Activated CD4-positive, alpha-beta memory T cell treated with anti-CD3 and anti-CD28 coated beads for 36 hours (primary cell): ENCODE data around the gene EFNA2. TPM values are rescaled to one million over a fixed set of nuclear protein-coding genes. Genes with fewer than 3 reads are reported as not detected.
"Not testable (repeated sequence)": the region's sequence is repeated elsewhere in the genome, so short reads cannot be mapped to it uniquely, and the experiment has no call there.

Experiments
- CTCF ChIA-PET: fragments of 350-600 bp; sonication (Branson Sonifier 250); formaldehyde crosslinking; loops from one replicate; lab custom pipeline; 2021; ENCODE audit warnings: antibody characterized with exemption, inconsistent platforms; lab: Charles Lee
- POLR2A ChIA-PET: fragments of 350-600 bp; sonication (Branson Sonifier 250); formaldehyde crosslinking; loops from one replicate; lab custom pipeline; 2021; ENCODE audit warnings: antibody characterized with exemption; lab: Charles Lee
- DNase-seq: peaks from one replicate; pipeline ENCODE4 v3.0.0-alpha.2; 2020
- H3K27ac Mint-ChIP-seq: one replicate; pipeline ENCODE4 v1.8.0; 2021; ENCODE audit warnings: mixed read lengths
- H3K27me3 Mint-ChIP-seq: one replicate; pipeline ENCODE4 v1.8.0; 2021; ENCODE audit warnings: mixed read lengths
- H3K36me3 Mint-ChIP-seq: one replicate; pipeline ENCODE4 v1.8.0; 2021; ENCODE audit warnings: mixed read lengths
- H3K4me1 Mint-ChIP-seq: one replicate; pipeline ENCODE4 v1.8.0; 2021; ENCODE audit warnings: low read depth, mixed read lengths
- H3K4me3 Mint-ChIP-seq: one replicate; pipeline ENCODE4 v1.8.0; 2021; ENCODE audit warnings: mild to moderate bottlenecking, mixed read lengths
- H3K9me3 Mint-ChIP-seq: one replicate; pipeline ENCODE4 v1.8.0; 2021; ENCODE audit warnings: mixed read lengths
- intact Hi-C: fragments of 100-400 bp; cut with micrococcal nuclease; formaldehyde crosslinking; loops from one replicate; pipeline ENCODE4 v1.15.1; 2023
- total RNA-seq, 2 experiments: library from RNA; stranded (reverse); gene quantifications; one replicate each; pipeline ENCODE4 v1.2.3, GENCODE V29; 2021

The EFNA2 gene
- total RNA-seq, 2 experiments from 2014 or later: not detected

DNA sequence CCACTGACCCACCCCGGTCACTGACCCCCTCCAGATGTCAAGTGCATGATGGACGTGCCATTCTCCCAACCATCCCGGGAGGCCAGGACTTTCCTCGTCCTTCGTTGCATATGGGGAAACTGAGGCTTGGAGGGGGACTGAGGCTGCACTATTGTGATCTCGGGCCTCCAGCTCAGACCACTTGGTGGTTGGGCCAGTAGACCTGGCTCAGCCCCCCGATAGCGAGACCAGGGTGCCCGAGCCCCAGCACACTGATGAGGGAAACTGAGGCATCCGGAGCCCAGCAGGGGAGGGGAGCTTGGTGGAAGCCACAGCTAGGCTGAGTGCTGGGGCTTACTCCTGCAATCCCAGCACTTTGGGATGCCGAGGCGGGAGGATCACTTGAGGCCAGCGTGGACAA lies 10.4 kb downstream of the EFNA2 start:
- POLR2A ChIA-PET: no interaction called here
- intact Hi-C loops: no loop called here
- CTCF ChIA-PET: no interaction called here
- no peaks in the 10 kb centered on the region for H3K4me1 Mint-ChIP-seq
- no peak overlapping the region for H3K27ac Mint-ChIP-seq
- H3K4me3 Mint-ChIP-seq: no peak overlapping the region
- H3K36me3 Mint-ChIP-seq: no peaks in the 10 kb centered on the region
- H3K9me3 Mint-ChIP-seq: no peaks in the 10 kb centered on the region
- no peak for DNase-seq
- H3K27me3 Mint-ChIP-seq: peaks cover 23% of the 10 kb centered on the region

GRCh38 chr19:1296575-1297271 lies 11.1 kb downstream of the EFNA2 start:
- Mint-ChIP-seq H3K36me3 (no peaks in the 10 kb centered on the region), H3K4me3 (no peak overlapping the region), H3K9me3 (no peaks in the 10 kb centered on the region), H3K27ac (no peak overlapping the region), H3K4me1 (no peaks in the 10 kb centered on the region), H3K27me3 (peaks cover 20% of the 10 kb centered on the region)
- POLR2A ChIA-PET: no interaction called here
- DNase-seq: no peak
- CTCF ChIA-PET: no interaction called here
- intact Hi-C loops: no loop called here

- intact Hi-C loops: no loop called here
- Mint-ChIP-seq H3K36me3 (no peaks in the 10 kb centered on the region), H3K4me3 (no peak overlapping the region), H3K4me1 (no peaks in the 10 kb centered on the region), H3K27ac (no peak overlapping the region), H3K9me3 (no peaks in the 10 kb centered on the region), H3K27me3 (peaks cover 11% of the 10 kb centered on the region)
- DNase-seq: no peak
- CTCF ChIA-PET: no interaction called here
- POLR2A ChIA-PET: no interaction called here
These were observed 12.6 kb downstream of the EFNA2 start for GRCh38 chr19:1298235-1298634.

GRCh38 chr19:1299801-1300200 lies 14.1 kb downstream of the EFNA2 start:
- Mint-ChIP-seq H3K27me3 (peaks cover 5% of the 10 kb centered on the region), H3K9me3 (no peaks in the 10 kb centered on the region), H3K4me3 (no peak overlapping the region), H3K27ac (no peak overlapping the region), H3K4me1 (no peaks in the 10 kb centered on the region), H3K36me3 (no peaks in the 10 kb centered on the region)
- CTCF ChIA-PET: no interaction called here
- POLR2A ChIA-PET: no interaction called here
- intact Hi-C loops: no loop called here
- no peak for DNase-seq

DNA sequence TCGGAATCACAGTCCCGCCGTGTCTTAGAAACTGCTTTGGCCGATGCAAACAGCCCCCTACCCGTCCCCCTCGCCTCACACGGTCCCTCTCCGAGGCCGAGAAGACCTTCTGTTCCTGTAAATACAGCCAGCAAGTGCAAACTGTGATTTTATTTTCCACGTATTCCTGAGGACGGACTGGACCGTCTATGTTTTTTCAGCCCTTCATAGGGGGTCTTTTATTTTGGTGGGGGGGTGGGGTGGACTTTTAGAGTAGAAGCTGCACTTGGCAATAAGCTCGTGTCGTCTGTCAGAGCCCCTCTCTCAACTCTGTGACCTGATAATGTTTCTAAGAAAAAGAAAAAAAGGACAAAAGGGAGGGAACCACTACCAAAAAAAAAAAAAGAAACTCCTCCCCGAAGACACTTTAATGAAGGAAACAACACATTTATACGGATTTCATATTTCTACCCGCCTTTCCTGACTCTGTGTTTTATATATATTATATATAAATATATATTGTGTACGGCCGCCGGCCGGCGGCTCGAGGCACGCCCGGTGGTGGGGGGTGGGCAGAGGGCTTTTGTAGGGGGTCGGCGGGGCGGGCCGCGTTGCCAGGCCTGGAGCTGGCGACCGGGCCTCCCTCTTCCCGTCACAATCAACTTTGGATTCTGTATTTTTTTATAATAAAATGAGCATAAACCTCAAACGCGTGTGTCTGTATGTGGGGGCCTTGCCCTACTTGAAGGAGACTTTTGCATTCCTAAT lies 15.2 kb downstream of the EFNA2 start:
- POLR2A ChIA-PET: no interaction called here

DNA sequence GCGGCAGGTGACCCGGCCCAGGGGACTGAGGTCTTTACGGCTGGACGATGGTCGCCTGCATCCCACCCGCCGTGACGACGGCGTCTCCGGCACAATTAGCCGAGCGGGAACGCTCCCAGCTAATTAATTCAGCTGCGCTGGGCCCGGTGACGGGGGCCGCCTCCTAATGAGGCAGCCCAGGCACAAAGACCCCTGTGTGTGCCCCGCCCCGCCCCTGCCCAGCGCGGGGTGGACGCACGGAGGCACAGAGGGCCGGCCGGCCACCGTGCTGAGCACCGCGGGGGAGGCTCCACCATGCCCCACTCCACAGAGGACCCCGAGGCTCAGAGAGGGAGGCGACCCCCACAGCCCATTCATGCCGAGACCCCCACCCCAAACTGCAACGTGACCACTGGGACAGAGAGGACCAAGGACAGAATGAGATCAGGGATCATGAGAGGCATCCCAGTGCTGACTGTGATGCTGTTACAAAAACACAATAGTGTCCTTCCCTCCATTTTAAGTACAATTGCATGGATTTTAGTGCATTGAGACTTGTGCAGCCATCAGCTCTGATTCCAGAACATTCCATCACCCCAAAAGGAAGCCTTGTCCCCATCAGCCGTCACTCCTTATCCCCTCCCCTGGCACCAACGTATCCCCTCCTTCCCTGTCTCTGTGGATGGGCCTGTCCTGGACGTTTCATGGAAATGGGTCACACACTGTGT lies 17.0 kb downstream of the EFNA2 start:
- Mint-ChIP-seq H3K27me3 (no peaks in the 10 kb centered on the region), H3K4me3 (no peak overlapping the region), H3K9me3 (no peaks in the 10 kb centered on the region), H3K4me1 (no peaks in the 10 kb centered on the region), H3K36me3 (no peaks in the 10 kb centered on the region), H3K27ac (no peak overlapping the region)
- POLR2A ChIA-PET: no interaction called here
- DNase-seq: no peak
- CTCF ChIA-PET: interaction anchor here (0.9 kb wide), 1 partner anchor 200 kb away, joined by 3 read pairs; no protein-coding TSS in a partner anchor
- intact Hi-C loops: no loop called here

More for the DNA sequence above, 15.2 kb downstream of the EFNA2 start:
- CTCF ChIA-PET: no interaction called here
- intact Hi-C loops: no loop called here
- no peak for DNase-seq
- H3K9me3 Mint-ChIP-seq: no peaks in the 10 kb centered on the region
- H3K4me3 Mint-ChIP-seq: no peak overlapping the region
- H3K36me3 Mint-ChIP-seq: no peaks in the 10 kb centered on the region
- H3K27me3 Mint-ChIP-seq: peaks cover 1% of the 10 kb centered on the region
- H3K4me1 Mint-ChIP-seq: no peaks in the 10 kb centered on the region
- H3K27ac Mint-ChIP-seq: no peak overlapping the region

GRCh38 chr19:1304197-1304924 lies 18.7 kb downstream of the EFNA2 start:
- no peak for DNase-seq
- ChIA-PET POLR2A (no interaction called here), CTCF (interaction anchor here (1.1 kb wide), 1 partner anchor 25 kb away, joined by 4 read pairs; no protein-coding TSS in a partner anchor)
- H3K4me1 Mint-ChIP-seq: no peaks in the 10 kb centered on the region
- H3K27me3 Mint-ChIP-seq: no peaks in the 10 kb centered on the region
- no peaks in the 10 kb centered on the region for H3K9me3 Mint-ChIP-seq
- H3K27ac Mint-ChIP-seq: no peak overlapping the region
- no peaks in the 10 kb centered on the region for H3K36me3 Mint-ChIP-seq
- intact Hi-C loops: no loop called here
- H3K4me3 Mint-ChIP-seq: no peak overlapping the region

DNA sequence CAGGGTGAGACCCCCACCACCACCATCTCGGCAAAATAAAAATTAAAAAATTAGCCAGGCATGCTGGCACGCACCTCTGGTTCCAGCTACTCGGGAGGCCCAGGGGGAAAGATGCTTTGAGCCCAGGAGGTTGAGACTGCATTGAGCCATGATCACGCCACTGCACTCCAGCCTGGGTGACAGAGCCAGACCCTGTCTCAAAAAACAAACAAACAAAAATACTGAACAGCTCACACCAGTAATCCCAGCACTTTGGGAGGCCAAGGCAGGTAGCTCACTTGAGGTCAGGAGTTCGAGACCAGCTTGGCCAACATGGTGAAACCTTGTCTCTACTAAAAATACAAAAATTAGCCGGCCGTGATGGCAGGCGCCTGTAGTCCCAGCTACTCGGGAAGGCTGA lies 19.7 kb downstream of the EFNA2 start:
- CTCF ChIA-PET, H3K4me3 Mint-ChIP-seq, H3K9me3 Mint-ChIP-seq, H3K27me3 Mint-ChIP-seq, intact Hi-C loops, DNase-seq, H3K4me1 Mint-ChIP-seq, H3K27ac Mint-ChIP-seq, POLR2A ChIA-PET, H3K36me3 Mint-ChIP-seq: not testable (repeated sequence)

GRCh38 chr19:1307320-1307719 lies 21.6 kb downstream of the EFNA2 start:
- Mint-ChIP-seq H3K4me1 (no peaks in the 10 kb centered on the region), H3K27ac (no peak overlapping the region), H3K27me3 (no peaks in the 10 kb centered on the region), H3K9me3 (no peaks in the 10 kb centered on the region), H3K4me3 (no peak overlapping the region), H3K36me3 (no peaks in the 10 kb centered on the region)
- CTCF ChIA-PET: no interaction called here
- intact Hi-C loops: no loop called here
- POLR2A ChIA-PET: no interaction called here
- no peak for DNase-seq

GRCh38 chr19:1307755-1308303 lies 22.2 kb downstream of the EFNA2 start:
- CTCF ChIA-PET: no interaction called here

GRCh38 chr19:1308718-1309117 lies 23.0 kb downstream of the EFNA2 start:
- ChIA-PET CTCF (no interaction called here), POLR2A (no interaction called here)
- intact Hi-C loops: no loop called here
- H3K27ac Mint-ChIP-seq: no peak overlapping the region
- no peaks in the 10 kb centered on the region for H3K27me3 Mint-ChIP-seq
- no peak for DNase-seq
- H3K4me3 Mint-ChIP-seq: no peak overlapping the region
- H3K4me1 Mint-ChIP-seq: no peaks in the 10 kb centered on the region
- no peaks in the 10 kb centered on the region for H3K9me3 Mint-ChIP-seq
- H3K36me3 Mint-ChIP-seq: no peaks in the 10 kb centered on the region

More at GRCh38 chr19:1307755-1308303, 22.2 kb downstream of the EFNA2 start:
- no peak for DNase-seq
- no peaks in the 10 kb centered on the region for H3K9me3 Mint-ChIP-seq
- H3K27me3 Mint-ChIP-seq: no peaks in the 10 kb centered on the region
- POLR2A ChIA-PET: no interaction called here
- intact Hi-C loops: no loop called here
- H3K27ac Mint-ChIP-seq: no peak overlapping the region
- H3K36me3 Mint-ChIP-seq: no peaks in the 10 kb centered on the region
- no peaks in the 10 kb centered on the region for H3K4me1 Mint-ChIP-seq
- no peak overlapping the region for H3K4me3 Mint-ChIP-seq
